Pulmonary artery endothelial cell (primary cell): Measurements from ENCODE around the gene SPATA31D1. TPM values are rescaled to one million over a fixed set of nuclear protein-coding genes. Genes with fewer than 3 reads are reported as not detected.

ENCODE experiments used
- DNase-seq: peaks from one replicate; pipeline ENCODE4 v3.0.0-alpha.2; 2011; ENCODE audit warnings: low read depth, low spot score
- total RNA-seq: library from RNA; depleted of rRNA; stranded (reverse); fragments of >200 nt; gene quantifications from 2 replicates; pipeline ENCODE4 v1.2.3, GENCODE V29; 2014

Gene SPATA31D1
- total RNA-seq, 1 donor from 2014 or later: not detected

DNA sequence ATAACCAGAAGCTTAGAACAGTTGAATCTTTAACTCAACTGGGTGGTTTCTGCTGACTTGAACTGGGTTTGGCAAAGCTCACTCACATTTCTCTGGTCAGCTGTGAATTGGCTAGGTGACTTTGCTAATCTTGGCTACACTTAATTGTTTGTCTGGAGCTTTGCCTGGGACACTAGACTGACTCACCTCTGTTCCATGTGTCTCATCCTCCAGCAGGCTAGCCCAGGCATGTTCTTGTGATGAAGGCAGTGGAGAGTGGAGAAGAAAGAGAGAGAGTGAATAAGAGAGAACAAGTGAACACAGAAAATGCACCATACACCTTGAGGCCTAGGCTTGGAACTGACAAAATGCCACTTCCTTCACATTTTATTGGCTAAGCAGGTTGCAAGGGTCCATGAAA, 32.6 kb downstream of the SPATA31D1 start:
- DNase-seq: no peak

DNA sequence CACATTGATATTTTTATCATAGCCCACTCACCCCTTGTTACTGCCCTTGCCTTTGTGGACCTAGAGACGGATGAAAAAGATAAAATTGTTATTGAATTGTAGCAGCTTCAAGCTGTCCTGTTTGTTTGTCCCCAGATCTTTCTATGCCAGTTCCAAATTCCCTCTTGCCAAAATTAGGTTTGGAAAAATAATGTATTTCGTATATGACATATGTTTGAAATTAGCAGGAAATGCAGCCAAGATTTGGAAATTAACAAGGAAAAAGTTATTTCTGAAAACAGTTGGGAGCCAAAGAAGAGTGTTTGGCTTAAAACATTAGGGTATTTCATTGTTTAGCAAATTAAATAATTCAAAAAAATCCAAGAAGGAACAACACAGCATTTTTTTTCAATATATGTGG, 33.5 kb downstream of the SPATA31D1 start:
- DNase-seq: no peak

DNA sequence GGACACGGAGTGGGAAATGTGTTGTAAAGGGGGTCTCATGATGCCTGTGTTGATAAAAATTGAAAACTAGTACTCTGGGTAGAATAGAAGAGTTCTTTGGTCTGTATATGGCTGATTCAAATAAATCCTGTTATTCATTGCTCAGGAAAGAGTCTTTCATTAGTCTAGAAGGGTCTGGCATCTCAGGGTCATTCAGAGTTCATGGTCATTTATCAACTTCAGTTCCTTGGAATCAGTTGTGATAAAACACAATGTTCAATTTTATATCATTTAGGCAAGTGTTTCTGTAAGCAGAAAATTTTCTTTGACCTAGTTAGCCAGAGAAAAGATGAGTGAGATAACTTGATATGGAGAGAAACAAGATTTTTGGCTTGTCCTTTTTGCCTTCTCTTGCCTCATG, 36.3 kb downstream of the SPATA31D1 start:
- no peak for DNase-seq

DNA sequence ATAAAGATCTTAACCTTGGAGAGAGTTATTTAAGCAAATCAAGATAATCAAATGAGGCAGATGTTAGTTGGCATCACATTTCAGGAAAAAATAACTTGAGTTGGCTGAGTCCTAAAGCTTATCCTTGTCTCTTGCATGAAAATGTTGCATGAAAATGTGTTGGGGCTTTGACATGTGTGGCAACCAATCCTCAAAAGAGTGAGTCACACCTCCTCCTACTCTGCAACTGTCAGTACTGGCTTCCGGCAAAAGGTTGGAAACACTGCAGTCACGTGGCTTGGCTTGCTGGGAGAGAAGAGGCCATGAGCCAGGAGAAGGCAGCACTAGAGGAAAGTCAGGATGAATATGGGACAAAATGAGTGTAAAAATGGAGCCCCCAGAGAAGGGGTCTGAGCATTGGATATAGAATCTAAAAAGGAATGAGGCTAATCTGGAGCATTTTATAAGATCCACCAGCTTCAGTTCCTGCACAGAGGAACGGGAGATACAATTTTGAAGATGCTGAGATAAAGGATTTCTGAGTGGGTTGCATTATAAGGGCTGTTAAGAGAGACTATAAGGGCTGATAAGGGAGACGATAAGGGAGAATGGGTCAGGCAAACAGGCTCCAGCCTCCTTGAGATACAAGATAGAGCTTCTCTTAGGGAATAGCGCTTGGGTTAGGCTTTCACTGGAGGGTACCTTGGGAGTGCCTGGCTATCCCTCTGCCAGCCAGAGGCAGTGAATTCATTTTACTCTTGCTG, 43.1 kb downstream of the SPATA31D1 start:
- no peak for DNase-seq

DNA sequence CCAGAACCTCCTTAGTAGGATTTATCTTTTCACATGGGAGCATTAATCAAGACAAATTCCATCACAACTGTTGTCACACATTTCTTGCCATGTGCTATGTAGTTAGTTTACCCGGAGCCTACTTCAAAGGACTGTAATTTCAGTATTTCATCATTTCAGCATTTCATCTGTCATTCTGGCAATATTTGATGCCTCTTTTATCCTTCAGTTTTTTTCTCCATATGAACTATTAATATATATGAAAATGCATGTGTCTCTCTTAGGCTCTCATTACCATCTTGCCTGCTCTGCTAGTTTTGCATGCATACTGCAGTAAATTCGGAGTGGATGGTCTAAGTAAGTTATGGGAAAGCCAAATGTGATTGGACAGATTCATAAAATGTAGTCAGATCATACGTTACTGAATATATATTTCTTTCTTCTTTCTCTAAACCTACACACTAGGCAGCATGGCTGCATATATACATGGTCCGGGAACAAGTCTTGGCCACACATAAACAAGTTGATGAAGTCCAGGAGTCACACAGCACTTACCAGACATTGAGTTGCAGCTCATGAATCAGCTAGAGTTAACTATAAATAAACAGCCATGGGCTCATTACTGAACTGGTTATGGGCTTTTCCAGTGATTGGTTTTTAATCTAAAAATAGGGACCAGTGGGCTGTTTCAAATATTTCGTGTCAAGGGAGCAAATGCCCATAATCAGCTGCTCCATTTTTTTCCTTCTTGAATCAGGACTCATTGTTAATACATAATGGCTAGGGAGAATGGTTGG, 46.6 kb downstream of the SPATA31D1 start:
- DNase-seq: no peak

DNA sequence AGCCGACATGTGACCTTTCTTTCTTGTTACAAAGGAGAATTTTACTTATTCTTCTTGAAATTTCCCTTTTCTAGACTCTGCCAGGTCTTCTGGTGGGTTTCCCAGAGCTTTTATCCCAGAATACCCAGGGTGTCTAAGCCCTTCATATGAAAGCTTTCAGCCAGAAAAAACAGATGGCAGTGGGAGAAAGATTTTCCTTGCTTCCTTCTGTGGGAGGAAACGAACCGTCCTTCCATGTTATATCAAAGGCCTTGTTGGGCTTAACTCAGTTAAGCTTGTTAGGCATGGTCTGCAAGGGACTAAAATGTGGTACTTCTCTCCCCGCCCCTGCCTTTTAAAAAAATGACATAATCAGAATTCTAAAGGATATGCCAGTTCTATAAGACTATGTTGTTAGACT, 47.5 kb downstream of the SPATA31D1 start:
- no peak for DNase-seq

DNA sequence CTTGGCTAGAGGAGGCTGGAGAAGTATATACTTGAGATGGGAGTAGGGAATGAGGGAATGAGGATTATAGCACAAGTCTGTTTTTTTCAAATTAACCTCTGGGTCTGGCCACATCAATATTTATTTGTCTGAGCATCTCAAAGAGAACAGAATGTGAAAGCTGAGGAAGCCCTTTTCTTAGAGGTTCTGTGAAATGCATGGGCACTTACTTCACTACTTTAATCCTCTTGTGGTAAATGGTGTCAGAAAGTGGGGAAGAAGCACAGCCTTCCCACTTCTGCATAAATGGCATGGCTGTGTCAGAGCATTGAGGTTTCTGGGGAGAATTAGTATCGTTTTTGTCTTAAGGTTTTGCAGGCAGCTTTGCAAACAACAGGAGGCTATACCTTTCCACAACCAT, 48.6 kb downstream of the SPATA31D1 start:
- DNase-seq: no peak

DNA sequence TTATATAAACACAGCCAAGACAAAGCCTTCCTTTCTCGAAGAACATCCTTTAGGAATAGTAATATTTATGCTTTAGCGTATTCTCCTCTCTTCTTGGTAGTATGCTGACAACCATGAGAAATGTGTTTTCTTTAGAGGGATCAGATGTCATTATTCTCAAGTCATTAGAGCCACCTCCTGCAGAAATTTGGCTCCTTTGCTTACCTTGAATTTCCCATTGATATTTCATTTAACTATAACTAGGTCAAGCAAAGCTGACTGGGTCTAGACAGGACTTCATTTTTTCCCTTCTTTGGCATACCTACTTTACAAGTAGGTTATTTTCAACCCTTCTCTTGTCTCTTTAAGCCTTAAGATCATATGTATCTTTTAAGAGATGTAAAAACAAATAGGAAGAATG, 50.3 kb downstream of the SPATA31D1 start:
- no peak for DNase-seq

Other genes with a start within 250 kb of the SPATA31D1 start
- not detected in 2 replicates for gene SPATA31D4, start 60.3 kb upstream of the SPATA31D1 start, total RNA-seq
- gene SPATA31D3, start 45.3 kb upstream of the SPATA31D1 start, total RNA-seq: not detected in 2 replicates